GM23338 (cell line): ENCODE measurements around the gene MMP28. TPM values are rescaled to one million over a fixed set of nuclear protein-coding genes. Genes with fewer than 3 reads are reported as not detected.

Source experiments
- ATAC-seq: fragments of 200-7000 bp; cut with Tn5 transposase; 3 replicates; pipeline ENCODE4 v1.9.1; 2020
- DNase-seq: peaks from one replicate; pipeline ENCODE4 v3.0.0-alpha.2; 2015; ENCODE audit warnings: low spot score
- H2AFZ ChIP-seq: fragments of 200-600 bp; sonication (generic); 2 replicates; pipeline ENCODE4 v1.8.0; 2016; ENCODE audit warnings: antibody characterized with exemption, mild to moderate bottlenecking, moderate library complexity
- H3F3A ChIP-seq: fragments of 200-600 bp; sonication (generic); replicated peaks from 2 replicates; pipeline ENCODE4 v1.8.0; 2017; ENCODE audit warnings: antibody characterized with exemption, mixed run types, low read depth
- H3K27ac ChIP-seq: fragments of 200-600 bp; sonication (generic); 2 replicates; pipeline ENCODE4 v1.6.1; 2016; ENCODE audit warnings: low read depth
- H3K27me3 ChIP-seq: fragments of 200-600 bp; sonication (generic); 2 replicates; pipeline ENCODE4 v1.8.0; 2016; ENCODE audit warnings: mild to moderate bottlenecking, mixed run types, moderate library complexity; ENCODE audit not compliant: insufficient read depth
- H3K36me3 ChIP-seq: fragments of 200-600 bp; sonication (generic); 2 replicates; pipeline ENCODE4 v1.8.0; 2016; ENCODE audit warnings: mild to moderate bottlenecking; ENCODE audit not compliant: insufficient read depth
- H3K4me1 ChIP-seq: fragments of 200-600 bp; sonication (generic); 2 replicates; pipeline ENCODE4 v1.8.0; 2016; ENCODE audit warnings: mild to moderate bottlenecking, moderate library complexity; ENCODE audit not compliant: insufficient read depth
- H3K4me2 ChIP-seq: fragments of 200-600 bp; sonication (generic); 2 replicates; pipeline ENCODE4 v1.7.1; 2017; ENCODE audit warnings: mixed run types
- H3K4me3 ChIP-seq: fragments of 200-600 bp; sonication (generic); 2 replicates; pipeline ENCODE4 v1.6.1; 2016; ENCODE audit warnings: mixed run types
- H3K79me2 ChIP-seq: fragments of 200-600 bp; sonication (generic); replicated peaks from 2 replicates; pipeline ENCODE4 v1.8.0; 2017; ENCODE audit warnings: mild to moderate bottlenecking; ENCODE audit not compliant: insufficient read depth
- H3K9me2 ChIP-seq: fragments of 200-600 bp; sonication (generic); 2 replicates; pipeline ENCODE4 v1.8.0; 2017; ENCODE audit not compliant: insufficient read depth
- H4K20me1 ChIP-seq: fragments of 200-600 bp; sonication (generic); replicated peaks from 2 replicates; pipeline ENCODE4 v1.8.0; 2017; ENCODE audit warnings: mild to moderate bottlenecking; ENCODE audit not compliant: insufficient read depth
- H3K27ac Mint-ChIP-seq: 2 replicates; pipeline ENCODE4 v1.8.0; 2020; ENCODE audit warnings: inconsistent platforms, mild to moderate bottlenecking, moderate library complexity, mixed read lengths
- H3K27me3 Mint-ChIP-seq: 3 replicates; pipeline ENCODE4 v1.8.0; 2022; ENCODE audit warnings: low read depth, mild to moderate bottlenecking, moderate library complexity, mixed read lengths, inconsistent platforms; ENCODE audit not compliant: insufficient read depth, poor library complexity
- H3K36me3 Mint-ChIP-seq: 3 replicates; pipeline ENCODE4 v1.8.0; 2021; ENCODE audit warnings: low read depth, mild to moderate bottlenecking, inconsistent platforms, moderate library complexity, mixed read lengths
- H3K4me1 Mint-ChIP-seq: 3 replicates; pipeline ENCODE4 v1.8.0; 2020; ENCODE audit warnings: mild to moderate bottlenecking, inconsistent platforms, mixed read lengths
- H3K4me3 Mint-ChIP-seq: 3 replicates; pipeline ENCODE4 v1.8.0; 2021; ENCODE audit warnings: moderate library complexity, mild to moderate bottlenecking, inconsistent platforms, mixed read lengths
- H3K9me3 Mint-ChIP-seq: 3 replicates; pipeline ENCODE4 v1.8.0; 2020; ENCODE audit warnings: moderate library complexity, mild to moderate bottlenecking, inconsistent platforms, mixed read lengths
- CREB1 ChIP-seq: fragments of 250-450 bp; sonication (Bioruptor Pico); IDR thresholded peaks from 2 replicates; pipeline ENCODE4 v1.5.0; 2020; ENCODE audit warnings: low read depth, mild to moderate bottlenecking, moderate library complexity
- CTCF ChIP-seq, 2 experiments: fragments of 200-600 bp in 1 of 2; sonication (generic) in 1 of 2; conservative IDR thresholded peaks; 2 replicates each; pipeline versions ENCODE4 v1.5.1 to v1.6.1; 2016 to 2017; ENCODE audit warnings: antibody characterized with exemption in 2 of 2, low read depth in 2 of 2, mild to moderate bottlenecking in 2 of 2, moderate library complexity in 1 of 2
- EZH2 ChIP-seq: fragments of 200-600 bp; sonication (generic); IDR thresholded peaks from one replicate; pipeline ENCODE4 v1.8.0; 2017; ENCODE audit warnings: antibody characterized with exemption, mild to moderate bottlenecking, low read depth; ENCODE audit not compliant: unreplicated experiment
- EZH2phosphoT487 ChIP-seq: fragments of 200-600 bp; sonication (generic); IDR thresholded peaks from one replicate; pipeline ENCODE4 v1.8.1; 2018; ENCODE audit warnings: antibody characterized with exemption; ENCODE audit not compliant: unreplicated experiment
- JUNB ChIP-seq: IDR thresholded peaks from one replicate; pipeline ENCODE4 v1.6.1; 2016; ENCODE audit warnings: antibody characterized with exemption; ENCODE audit not compliant: unreplicated experiment
- NANOG ChIP-seq: IDR thresholded peaks from 2 replicates; pipeline ENCODE4 v1.6.1; 2016; ENCODE audit warnings: antibody characterized with exemption, borderline replicate concordance
- POLR2AphosphoS5 ChIP-seq: IDR thresholded peaks from 2 replicates; pipeline ENCODE4 v1.6.1; 2016; ENCODE audit warnings: antibody characterized with exemption, low read depth
- STAT1 ChIP-seq: IDR thresholded peaks from one replicate; pipeline ENCODE4 v1.6.1; 2016; ENCODE audit warnings: antibody characterized with exemption; ENCODE audit not compliant: unreplicated experiment
- ZNF331 ChIP-seq: fragments of 250-450 bp; sonication (Bioruptor Pico); IDR thresholded peaks from 2 replicates; pipeline ENCODE4 v1.5.0; 2020; ENCODE audit warnings: low read depth, mild to moderate bottlenecking, moderate library complexity
- ZNF462 ChIP-seq: fragments of 250-450 bp; sonication (Bioruptor Pico); IDR thresholded peaks from 2 replicates; pipeline ENCODE4 v1.5.0; 2020; ENCODE audit warnings: mild to moderate bottlenecking, moderate library complexity
- polyA plus RNA-seq: library from polyadenylated mRNA; unstranded; fragments of >200 nt; fragmentation: Nextera tagmentation; extraction: Ambion mirVana; gene quantifications from 2 replicates; pipeline ENCODE4 v1.2.1, GENCODE V29; 2016
- total RNA-seq: library from RNA; depleted of rRNA; stranded (reverse); fragments of >200 nt; shearing (Covaris generic); gene quantifications from 2 replicates; pipeline ENCODE4 v1.2.3, GENCODE V29; 2014
- TF ChIP-seq, protein P1 (sequence below): IDR thresholded peaks from 2 replicates; pipeline ENCODE4 v1.6.1; 2016; ENCODE audit warnings: antibody characterized with exemption
- TF ChIP-seq, protein P2 (sequence below): IDR thresholded peaks from one replicate; pipeline ENCODE4 v1.6.1; 2018; ENCODE audit warnings: antibody characterized with exemption; ENCODE audit not compliant: unreplicated experiment

MMP28 gene
- total and polyA plus RNA-seq, 2 experiments from 2014 or later = not detected

DNA sequence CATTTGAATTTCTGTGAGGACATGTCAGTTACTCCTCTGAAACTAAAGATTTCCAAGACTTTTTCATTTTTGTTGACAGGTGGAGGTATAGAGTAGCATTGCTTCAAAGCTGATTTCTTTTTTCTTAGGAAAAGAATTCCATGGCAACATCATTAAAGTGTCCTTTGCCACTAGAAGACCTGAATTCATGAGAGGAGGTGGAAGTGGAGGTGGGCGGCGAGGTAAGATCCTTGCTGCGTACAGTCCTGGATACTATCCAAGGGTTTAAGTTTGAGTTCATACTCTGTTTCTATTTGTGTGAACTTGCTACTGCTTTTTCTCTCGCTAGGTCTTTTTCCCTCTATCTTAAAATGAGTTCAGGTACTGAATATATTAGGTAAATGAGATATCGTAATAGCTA is 46.8 kb upstream of the MMP28 start (continued):
- TF ChIP-seq ZNF462 (CRISPR knock-in tag) (no peak), JUNB (no peak)

GRCh38 chr17:35841505-35841904 is 46.1 kb upstream of the MMP28 start:
- Mint-ChIP-seq H3K4me1 (no peaks in the 10 kb centered on the region), H3K36me3 (peaks cover 93% of the 10 kb centered on the region), H3K27me3 (no peaks in the 10 kb centered on the region), H3K4me3 (no peak overlapping the region), H3K27ac (no peak overlapping the region), H3K9me3 (no peaks in the 10 kb centered on the region)
- Histone ChIP-seq H3K4me1 (no peaks in the 10 kb centered on the region), H3K4me2 (no peak overlapping the region), H3K27me3 (no peaks in the 10 kb centered on the region), H2AFZ (no peak overlapping the region), H3K79me2 (peaks cover 12% of the 10 kb centered on the region), H3K4me3 (no peak overlapping the region), H3K27ac (no peak overlapping the region), H4K20me1 (peaks cover 35% of the 10 kb centered on the region), H3K36me3 (peaks cover 89% of the 10 kb centered on the region), H3F3A (peaks cover 11% of the 10 kb centered on the region; the same call in 1 of the 2 replicates), H3K9me2 (no peaks in the 10 kb centered on the region)
- no peak for ATAC-seq
- DNase-seq = no peak
- TF ChIP-seq CTCF (conservative IDR thresholded peaks at IDR 0.05; ENCODE audit: low read depth in 2 of 2) (no peak), JUNB (no peak), CREB1 (CRISPR knock-in tag) (no peak), STAT1 (no peak), NANOG (no peak), EZH2 (no peak), POLR2AphosphoS5 (no peak), ZNF331 (CRISPR knock-in tag) (no peak), EZH2phosphoT487 (no peak)
- TF ChIP-seq, protein P1, sequence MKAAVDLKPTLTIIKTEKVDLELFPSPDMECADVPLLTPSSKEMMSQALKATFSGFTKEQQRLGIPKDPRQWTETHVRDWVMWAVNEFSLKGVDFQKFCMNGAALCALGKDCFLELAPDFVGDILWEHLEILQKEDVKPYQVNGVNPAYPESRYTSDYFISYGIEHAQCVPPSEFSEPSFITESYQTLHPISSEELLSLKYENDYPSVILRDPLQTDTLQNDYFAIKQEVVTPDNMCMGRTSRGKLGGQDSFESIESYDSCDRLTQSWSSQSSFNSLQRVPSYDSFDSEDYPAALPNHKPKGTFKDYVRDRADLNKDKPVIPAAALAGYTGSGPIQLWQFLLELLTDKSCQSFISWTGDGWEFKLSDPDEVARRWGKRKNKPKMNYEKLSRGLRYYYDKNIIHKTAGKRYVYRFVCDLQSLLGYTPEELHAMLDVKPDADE = no peak
- TF ChIP-seq, protein P2, sequence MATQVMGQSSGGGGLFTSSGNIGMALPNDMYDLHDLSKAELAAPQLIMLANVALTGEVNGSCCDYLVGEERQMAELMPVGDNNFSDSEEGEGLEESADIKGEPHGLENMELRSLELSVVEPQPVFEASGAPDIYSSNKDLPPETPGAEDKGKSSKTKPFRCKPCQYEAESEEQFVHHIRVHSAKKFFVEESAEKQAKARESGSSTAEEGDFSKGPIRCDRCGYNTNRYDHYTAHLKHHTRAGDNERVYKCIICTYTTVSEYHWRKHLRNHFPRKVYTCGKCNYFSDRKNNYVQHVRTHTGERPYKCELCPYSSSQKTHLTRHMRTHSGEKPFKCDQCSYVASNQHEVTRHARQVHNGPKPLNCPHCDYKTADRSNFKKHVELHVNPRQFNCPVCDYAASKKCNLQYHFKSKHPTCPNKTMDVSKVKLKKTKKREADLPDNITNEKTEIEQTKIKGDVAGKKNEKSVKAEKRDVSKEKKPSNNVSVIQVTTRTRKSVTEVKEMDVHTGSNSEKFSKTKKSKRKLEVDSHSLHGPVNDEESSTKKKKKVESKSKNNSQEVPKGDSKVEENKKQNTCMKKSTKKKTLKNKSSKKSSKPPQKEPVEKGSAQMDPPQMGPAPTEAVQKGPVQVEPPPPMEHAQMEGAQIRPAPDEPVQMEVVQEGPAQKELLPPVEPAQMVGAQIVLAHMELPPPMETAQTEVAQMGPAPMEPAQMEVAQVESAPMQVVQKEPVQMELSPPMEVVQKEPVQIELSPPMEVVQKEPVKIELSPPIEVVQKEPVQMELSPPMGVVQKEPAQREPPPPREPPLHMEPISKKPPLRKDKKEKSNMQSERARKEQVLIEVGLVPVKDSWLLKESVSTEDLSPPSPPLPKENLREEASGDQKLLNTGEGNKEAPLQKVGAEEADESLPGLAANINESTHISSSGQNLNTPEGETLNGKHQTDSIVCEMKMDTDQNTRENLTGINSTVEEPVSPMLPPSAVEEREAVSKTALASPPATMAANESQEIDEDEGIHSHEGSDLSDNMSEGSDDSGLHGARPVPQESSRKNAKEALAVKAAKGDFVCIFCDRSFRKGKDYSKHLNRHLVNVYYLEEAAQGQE = no peak
